HG03342 (cell line): ENCODE results near the gene COX7B2.

Experiments used
- ATAC-seq: cut with Tn5 transposase; IDR thresholded peaks from one replicate; pipeline ENCODE4 v1.9.1; 2021; ENCODE audit warnings: mild to moderate bottlenecking, moderate library complexity; ENCODE audit not compliant: unreplicated experiment

The COX7B2 gene

GRCh38 chr4:46730075-46730474 lies 179.0 kb downstream of the COX7B2 start:
- ATAC-seq, result no peak

GRCh38 chr4:46720055-46720454 lies 189.0 kb downstream of the COX7B2 start:
- ATAC-seq, result no peak

DNA sequence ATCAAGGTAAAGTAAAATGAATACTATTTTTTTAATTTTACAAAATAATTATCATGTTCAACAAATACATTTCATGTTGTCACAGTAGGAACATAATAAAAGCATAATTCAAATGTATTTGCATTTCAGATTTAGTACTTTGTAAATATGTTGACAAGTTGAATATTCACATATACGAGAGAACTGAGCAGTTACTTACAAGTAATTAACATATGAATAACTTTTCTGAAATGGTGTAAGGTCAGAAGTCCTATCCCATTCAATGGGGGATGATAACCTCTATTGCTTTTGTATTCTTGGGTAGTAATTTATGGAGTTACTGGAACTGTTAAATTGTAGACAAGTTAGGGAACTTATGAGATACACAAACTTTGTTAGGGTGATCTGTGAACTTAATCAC lies 191.1 kb downstream of the COX7B2 start:
- no peak for ATAC-seq

GRCh38 chr4:46715468-46715867 lies 193.6 kb downstream of the COX7B2 start:
- ATAC-seq, result no peak

DNA sequence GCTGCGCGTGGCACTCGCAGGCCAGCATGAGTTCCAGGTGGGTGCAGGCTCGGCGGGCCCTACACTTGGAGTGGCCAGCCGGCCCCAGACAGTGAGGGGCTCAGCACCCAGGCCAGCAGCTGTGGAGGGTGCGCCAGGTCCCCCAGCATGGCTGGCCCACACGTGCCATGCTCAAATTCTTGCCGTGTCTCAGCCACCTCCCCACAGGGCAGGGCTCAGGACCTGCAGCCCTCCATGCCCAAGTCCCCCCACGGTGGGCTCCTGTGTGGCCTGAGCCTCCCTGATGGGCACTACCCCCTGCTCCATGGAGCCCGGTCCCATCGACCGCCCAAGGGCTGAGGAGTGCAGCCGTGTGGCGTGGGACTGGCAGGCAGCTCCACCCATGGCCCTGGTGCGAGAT lies 210.2 kb downstream of the COX7B2 start:
- no peak for ATAC-seq
